GM12892 (cell line): ENCODE results near the gene KBTBD13.

Experiments
- POLR2A ChIP-seq: IDR thresholded peaks from 2 replicates; pipeline ENCODE4 v1.6.1; 2011; ENCODE audit warnings: low read depth, low read length, control low read depth
- TAF1 ChIP-seq: IDR thresholded peaks from 2 replicates; pipeline ENCODE4 v1.6.1; 2011; ENCODE audit warnings: low read depth, mild to moderate bottlenecking, control low read depth, low read length, borderline replicate concordance

- TF ChIP-seq TAF1 (no peak), POLR2A (no peak)
Measured at GRCh38 chr15:65101411-65101890, 24.9 kb downstream of the KBTBD13 start.
